Gastroesophageal sphincter (tissue), 3 donors: ENCODE measurements around the gene LOC101059915.

Experiments used
- POLR2AphosphoS5 ChIP-seq: sonication (generic); formaldehyde crosslinking; IDR thresholded peaks from one replicate; pipeline ENCODE4 v1.6.1; 2017; ENCODE audit warnings: antibody characterized with exemption
- TF ChIP-seq, protein P1 (sequence below), 4 experiments: fragments of 200-600 bp in 2 of 4; fragments of 450-650 bp in 2 of 4; sonication (generic) in 1 of 4; IDR thresholded peaks; one replicate each; pipeline ENCODE4 v1.5.1; 2017 to 2019; ENCODE audit warnings: antibody characterized with exemption in 4 of 4, mild to moderate bottlenecking in 2 of 4, moderate library complexity in 2 of 4

DNA sequence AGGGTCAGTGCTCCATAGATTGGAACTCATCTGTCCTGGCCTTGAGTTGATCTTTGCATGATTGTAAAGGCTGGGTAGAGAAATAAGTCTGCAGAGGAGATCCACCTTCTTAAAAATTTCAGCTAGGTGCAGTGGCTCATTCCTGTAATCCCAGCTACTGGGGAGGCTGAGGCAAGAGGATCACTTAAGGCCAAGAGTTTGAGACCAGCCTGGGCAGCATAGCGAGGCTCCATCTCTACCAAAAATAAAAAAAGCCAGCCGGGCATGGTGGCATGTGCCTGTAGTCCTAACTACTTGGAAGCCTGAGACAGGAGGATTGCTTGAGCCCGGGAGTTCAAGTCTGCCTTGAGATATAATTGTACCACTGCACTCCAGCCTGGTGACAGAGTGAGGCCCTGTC lies 48.6 kb upstream of the LOC101059915 start:
- no peak for TF ChIP-seq POLR2AphosphoS5
- TF ChIP-seq, protein P1, sequence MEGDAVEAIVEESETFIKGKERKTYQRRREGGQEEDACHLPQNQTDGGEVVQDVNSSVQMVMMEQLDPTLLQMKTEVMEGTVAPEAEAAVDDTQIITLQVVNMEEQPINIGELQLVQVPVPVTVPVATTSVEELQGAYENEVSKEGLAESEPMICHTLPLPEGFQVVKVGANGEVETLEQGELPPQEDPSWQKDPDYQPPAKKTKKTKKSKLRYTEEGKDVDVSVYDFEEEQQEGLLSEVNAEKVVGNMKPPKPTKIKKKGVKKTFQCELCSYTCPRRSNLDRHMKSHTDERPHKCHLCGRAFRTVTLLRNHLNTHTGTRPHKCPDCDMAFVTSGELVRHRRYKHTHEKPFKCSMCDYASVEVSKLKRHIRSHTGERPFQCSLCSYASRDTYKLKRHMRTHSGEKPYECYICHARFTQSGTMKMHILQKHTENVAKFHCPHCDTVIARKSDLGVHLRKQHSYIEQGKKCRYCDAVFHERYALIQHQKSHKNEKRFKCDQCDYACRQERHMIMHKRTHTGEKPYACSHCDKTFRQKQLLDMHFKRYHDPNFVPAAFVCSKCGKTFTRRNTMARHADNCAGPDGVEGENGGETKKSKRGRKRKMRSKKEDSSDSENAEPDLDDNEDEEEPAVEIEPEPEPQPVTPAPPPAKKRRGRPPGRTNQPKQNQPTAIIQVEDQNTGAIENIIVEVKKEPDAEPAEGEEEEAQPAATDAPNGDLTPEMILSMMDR (IDR thresholded peaks at IDR 0.05) = no peak
